Stomach (tissue), 9 donors: Measurements from ENCODE around the gene NDFIP1. TPM values are rescaled to one million over a fixed set of nuclear protein-coding genes. Genes with fewer than 3 reads are reported as not detected.
A peak's percentile ranks its signal among the peaks of the same experiment; 100 is the strongest.

ENCODE experiments used
- DNase-seq, 2 donors: peaks; one replicate each; pipeline versions ENCODE4 v3.0.0 to v3.0.0-alpha.2; 2013 to 2019
- H3K27ac ChIP-seq, 5 donors: fragments of 200-600 bp in 4 of 5; sonication (generic) in 4 of 5; one replicate each; pipeline ENCODE4 v1.5.1; 2013 to 2019; ENCODE audit warnings: mild to moderate bottlenecking in 1 of 5, moderate library complexity in 1 of 5
- H3K27me3 ChIP-seq, 3 donors: fragments of 200-600 bp; sonication (generic); one replicate each; pipeline ENCODE4 v1.5.1; 2017 to 2019; ENCODE audit warnings: mixed run types in 1 of 3
- H3K36me3 ChIP-seq, 4 donors: fragments of 200-600 bp; sonication (generic); 1 replicate in 3 of 4; 2 replicates in 1 of 4; pipeline ENCODE4 v1.5.1; 2016 to 2019
- H3K4me1 ChIP-seq, 4 donors: fragments of 200-600 bp; sonication (generic); one replicate each; pipeline ENCODE4 v1.5.1; 2016 to 2019
- H3K4me3 ChIP-seq, 4 donors: fragments of 200-600 bp; sonication (generic) in 3 of 4; one replicate each; pipeline ENCODE4 v1.5.1; 2016 to 2019; ENCODE audit warnings: mild to moderate bottlenecking in 1 of 4
- H3K9me3 ChIP-seq, 4 donors: fragments of 200-600 bp; sonication (generic); one replicate each; pipeline ENCODE4 v1.5.1; 2016 to 2019
- CTCF ChIP-seq, 7 experiments: fragments of 450-650 bp in 4 of 7; fragments of 200-600 bp in 3 of 7; sonication (generic) in 3 of 7; IDR thresholded peaks; one replicate each; pipeline ENCODE4 v1.5.1; 2016 to 2019; ENCODE audit warnings: antibody characterized with exemption in 7 of 7, control low read depth in 2 of 7, mild to moderate bottlenecking in 1 of 7
- EP300 ChIP-seq: sonication (generic); formaldehyde crosslinking; IDR thresholded peaks from one replicate; pipeline ENCODE4 v1.6.1; 2017; ENCODE audit warnings: antibody characterized with exemption
- POLR2A ChIP-seq, 4 donors: fragments of 450-650 bp; IDR thresholded peaks; one replicate each; pipeline ENCODE4 v1.6.1; 2016; ENCODE audit warnings: antibody characterized with exemption in 4 of 4, control low read depth in 2 of 4, mild to moderate bottlenecking in 1 of 4, moderate library complexity in 1 of 4
- POLR2AphosphoS5 ChIP-seq, 3 donors: sonication (generic); formaldehyde crosslinking; IDR thresholded peaks; one replicate each; pipeline ENCODE4 v1.6.1; 2016; ENCODE audit warnings: antibody characterized with exemption in 3 of 3
- WGBS, 5 donors: extraction: QIAGEN DNeasy Blood & Tissue Kit in 3 of 5; methylation state at CpG; one replicate each; pipeline versions ENCODE4 v1.1.5 to v1.1.7; 2013 to 2018; 5-methylcytosine and 5-hydroxymethylcytosine counted together
- intact Hi-C: fragments of 100-400 bp; cut with DNase I; formaldehyde crosslinking; loops from one replicate; pipeline ENCODE4 v1.15.1; 2023; ENCODE audit warnings: low total_unique reads
- polyA plus RNA-seq, 3 donors: library from polyadenylated mRNA; stranded (reverse); fragments of 200-250 nt; gene quantifications; one replicate each; pipeline ENCODE4 v1.2.3, GENCODE V29; 2013
- total RNA-seq, 5 donors: library from RNA; depleted of rRNA; stranded (reverse); fragments of >200 nt; gene quantifications; one replicate each; pipeline versions ENCODE4 v1.1.0 to v1.2.3, GENCODE V29; 2014 to 2016
- donor health status: healthy with polysubstance abuse.
- donor health status: Bipolar disorder and iron deficiency.
- donor health status: healthy.

NDFIP1 gene
- total and polyA plus RNA-seq, 8 donors: 20.2 to 123 (median 27.5) TPM

- Histone ChIP-seq H3K36me3 (no peaks in the 10 kb centered on the region), H3K27me3 (no peaks in the 10 kb centered on the region), H3K9me3 (no peaks in the 10 kb centered on the region), H3K27ac (no peak overlapping the region), H3K4me1 (peaks cover 0 to under 1% (median 0%) of the 10 kb centered on the region in 4 donors), H3K4me3 (no peak overlapping the region)
- DNase-seq: peak in 1 of 2 donors; percentile 25
- intact Hi-C loops: no loop called here
- TF ChIP-seq CTCF (IDR thresholded peaks at IDR 0.05) (no peak), POLR2AphosphoS5 (IDR thresholded peaks at IDR 0.05) (no peak), EP300 (no peak), POLR2A (IDR thresholded peaks at IDR 0.05) (no peak)
- 63 to 70% (median 66%) methylated on average over 6 of the region's 6 CpGs for WGBS, 5 donors
Measured at GRCh38 chr5:142079306-142079721, 29.3 kb upstream of the NDFIP1 start.

GRCh38 chr5:142080248-142080647 lies 28.3 kb upstream of the NDFIP1 start:
- no peak overlapping the region for H3K4me3 ChIP-seq
- TF ChIP-seq POLR2AphosphoS5 (IDR thresholded peaks at IDR 0.05) (no peak), CTCF (IDR thresholded peaks at IDR 0.05) (no peak), POLR2A (IDR thresholded peaks at IDR 0.05) (no peak), EP300 (no peak)
- no peaks in the 10 kb centered on the region for H3K27me3 ChIP-seq
- intact Hi-C loops: no loop called here
- H3K27ac ChIP-seq: no peak overlapping the region
- WGBS, 5 donors: 82 to 89% (median 86%) methylated on average over 7 of the region's 7 CpGs
- no peaks in the 10 kb centered on the region for H3K9me3 ChIP-seq
- no peaks in the 10 kb centered on the region for H3K4me1 ChIP-seq
- DNase-seq: no peak
- no peaks in the 10 kb centered on the region for H3K36me3 ChIP-seq

- H3K36me3 ChIP-seq: no peaks in the 10 kb centered on the region
- H3K4me1 ChIP-seq: no peaks in the 10 kb centered on the region
- intact Hi-C loops: no loop called here
- no peaks in the 10 kb centered on the region for H3K9me3 ChIP-seq
- no peak for TF ChIP-seq CTCF (IDR thresholded peaks at IDR 0.05)
- TF ChIP-seq POLR2A (IDR thresholded peaks at IDR 0.05): no peak
- no peak for TF ChIP-seq POLR2AphosphoS5 (IDR thresholded peaks at IDR 0.05)
- TF ChIP-seq EP300: no peak
- no peaks in the 10 kb centered on the region for H3K27me3 ChIP-seq
- H3K4me3 ChIP-seq: no peak overlapping the region
- no peak for DNase-seq
- H3K27ac ChIP-seq: no peak overlapping the region
Measured at GRCh38 chr5:142082182-142082781, 26.3 kb upstream of the NDFIP1 start.

- intact Hi-C loops: no loop called here
- no peaks in the 10 kb centered on the region for H3K9me3 ChIP-seq
- no peaks in the 10 kb centered on the region for H3K4me1 ChIP-seq
- TF ChIP-seq POLR2A (IDR thresholded peaks at IDR 0.05) (no peak), POLR2AphosphoS5 (IDR thresholded peaks at IDR 0.05) (no peak), CTCF (IDR thresholded peaks at IDR 0.05) (no peak), EP300 (no peak)
- DNase-seq: no peak
- H3K4me3 ChIP-seq: no peak overlapping the region
- H3K27ac ChIP-seq: no peak overlapping the region
- H3K36me3 ChIP-seq: no peaks in the 10 kb centered on the region
- H3K27me3 ChIP-seq: peaks cover 0 to 9% (median 0%) of the 10 kb centered on the region in 3 donors
Measured at GRCh38 chr5:142086229-142086628, 22.4 kb upstream of the NDFIP1 start.
